ENCODE results near the gene DNTT.

The DNTT gene

DNA sequence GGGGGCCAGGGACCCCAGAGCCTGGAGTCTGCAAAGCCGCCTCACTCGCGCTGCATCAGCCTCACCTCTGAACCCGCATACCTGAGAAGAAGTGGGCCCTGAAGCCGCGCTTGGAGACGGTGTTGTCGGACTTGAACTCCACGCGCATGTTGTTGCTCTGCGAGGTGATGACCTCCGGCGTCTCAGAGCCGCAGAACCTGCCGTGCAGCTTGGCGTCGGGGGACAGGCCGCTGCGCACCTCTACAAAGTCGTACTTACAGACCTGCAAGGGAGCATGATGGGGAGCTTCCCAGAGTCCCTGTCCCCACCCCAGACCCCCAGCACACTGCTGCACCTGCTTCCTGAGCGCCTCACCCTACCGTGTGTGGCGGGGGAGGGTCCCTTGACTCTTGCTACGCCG is 80.3 kb downstream of the DNTT start:
- H3K79me2 ChIP-seq (ENCODE audit: insufficient read depth, low read length): no peaks in the 10 kb centered on the region
- H3K9me2 ChIP-seq (replicated peaks; ENCODE audit: low read depth, low read length): no peaks in the 10 kb centered on the region
- H3K9me3 ChIP-seq (ENCODE audit: insufficient read depth, low read depth, low read length): no peaks in the 10 kb centered on the region
- no peak overlapping the region for H3K4me2 ChIP-seq (ENCODE audit: low read depth, low read length, poor library complexity, severe bottlenecking)
- no peak overlapping the region for H3K9ac ChIP-seq (ENCODE audit: low read depth, low read length, poor library complexity, severe bottlenecking)
- H3K36me3 ChIP-seq (ENCODE audit: insufficient read depth, low read length): no peaks in the 10 kb centered on the region
- no peaks in the 10 kb centered on the region for H3K27me3 ChIP-seq (ENCODE audit: insufficient read depth, low read length, poor library complexity, severe bottlenecking)
- H3K4me1 ChIP-seq (ENCODE audit: insufficient read depth, low read length, poor library complexity, severe bottlenecking): no peaks in the 10 kb centered on the region
- H3F3A ChIP-seq (ENCODE audit: low read depth): no peaks in the 10 kb centered on the region
- H2AFZ ChIP-seq (ENCODE audit: low read length): no peak overlapping the region
- TF ChIP-seq, protein P1, sequence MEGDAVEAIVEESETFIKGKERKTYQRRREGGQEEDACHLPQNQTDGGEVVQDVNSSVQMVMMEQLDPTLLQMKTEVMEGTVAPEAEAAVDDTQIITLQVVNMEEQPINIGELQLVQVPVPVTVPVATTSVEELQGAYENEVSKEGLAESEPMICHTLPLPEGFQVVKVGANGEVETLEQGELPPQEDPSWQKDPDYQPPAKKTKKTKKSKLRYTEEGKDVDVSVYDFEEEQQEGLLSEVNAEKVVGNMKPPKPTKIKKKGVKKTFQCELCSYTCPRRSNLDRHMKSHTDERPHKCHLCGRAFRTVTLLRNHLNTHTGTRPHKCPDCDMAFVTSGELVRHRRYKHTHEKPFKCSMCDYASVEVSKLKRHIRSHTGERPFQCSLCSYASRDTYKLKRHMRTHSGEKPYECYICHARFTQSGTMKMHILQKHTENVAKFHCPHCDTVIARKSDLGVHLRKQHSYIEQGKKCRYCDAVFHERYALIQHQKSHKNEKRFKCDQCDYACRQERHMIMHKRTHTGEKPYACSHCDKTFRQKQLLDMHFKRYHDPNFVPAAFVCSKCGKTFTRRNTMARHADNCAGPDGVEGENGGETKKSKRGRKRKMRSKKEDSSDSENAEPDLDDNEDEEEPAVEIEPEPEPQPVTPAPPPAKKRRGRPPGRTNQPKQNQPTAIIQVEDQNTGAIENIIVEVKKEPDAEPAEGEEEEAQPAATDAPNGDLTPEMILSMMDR (conservative IDR thresholded peaks at IDR 0.05; ENCODE audit: low read length): no peak
- TF ChIP-seq EZH2phosphoT487 (IDR thresholded peaks at IDR 0.05; ENCODE audit: borderline replicate concordance): no peak
- no peak overlapping the region for H3K4me3 ChIP-seq (ENCODE audit: low read length, poor library complexity, severe bottlenecking)
- no peaks in the 10 kb centered on the region for H4K20me1 ChIP-seq (ENCODE audit: insufficient read depth, low read length, poor library complexity, severe bottlenecking)

DNA sequence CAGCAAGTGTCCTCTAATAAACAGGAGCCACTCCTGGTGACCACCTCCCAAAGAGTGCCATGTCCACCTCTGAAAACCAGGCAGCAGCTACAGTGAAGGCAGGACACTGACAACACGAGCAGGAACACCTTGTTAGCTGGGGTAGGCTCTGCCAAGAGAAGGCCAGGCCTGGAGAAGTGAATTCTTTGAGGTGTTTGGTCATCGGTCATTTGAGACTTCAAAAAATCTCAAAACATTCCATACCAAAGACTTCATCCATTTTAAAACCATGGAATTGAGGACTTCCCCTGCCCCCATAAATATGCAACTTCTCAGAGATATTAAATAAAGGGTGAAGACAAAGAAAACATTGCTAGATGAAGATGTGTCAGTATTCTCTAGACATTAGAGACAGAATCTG is 82.9 kb downstream of the DNTT start:
- H3K9me2 ChIP-seq (replicated peaks; ENCODE audit: low read depth, low read length): no peaks in the 10 kb centered on the region
- no peak overlapping the region for H3K4me2 ChIP-seq (ENCODE audit: low read depth, low read length, poor library complexity, severe bottlenecking)
- H3F3A ChIP-seq (ENCODE audit: low read depth): no peaks in the 10 kb centered on the region
- no peaks in the 10 kb centered on the region for H3K36me3 ChIP-seq (ENCODE audit: insufficient read depth, low read length)
- no peaks in the 10 kb centered on the region for H3K4me1 ChIP-seq (ENCODE audit: insufficient read depth, low read length, poor library complexity, severe bottlenecking)
- H3K4me3 ChIP-seq (ENCODE audit: low read length, poor library complexity, severe bottlenecking): no peak overlapping the region
- H2AFZ ChIP-seq (ENCODE audit: low read length): no peak overlapping the region
- no peaks in the 10 kb centered on the region for H3K27me3 ChIP-seq (ENCODE audit: insufficient read depth, low read length, poor library complexity, severe bottlenecking)
- no peaks in the 10 kb centered on the region for H3K9me3 ChIP-seq (ENCODE audit: insufficient read depth, low read depth, low read length)
- H4K20me1 ChIP-seq (ENCODE audit: insufficient read depth, low read length, poor library complexity, severe bottlenecking): no peaks in the 10 kb centered on the region
- H3K9ac ChIP-seq (ENCODE audit: low read depth, low read length, poor library complexity, severe bottlenecking): no peak overlapping the region
- no peaks in the 10 kb centered on the region for H3K79me2 ChIP-seq (ENCODE audit: insufficient read depth, low read length)
- TF ChIP-seq, protein P1 (conservative IDR thresholded peaks at IDR 0.05; ENCODE audit: low read length): no peak
- TF ChIP-seq EZH2phosphoT487 (IDR thresholded peaks at IDR 0.05; ENCODE audit: borderline replicate concordance): no peak

DNA sequence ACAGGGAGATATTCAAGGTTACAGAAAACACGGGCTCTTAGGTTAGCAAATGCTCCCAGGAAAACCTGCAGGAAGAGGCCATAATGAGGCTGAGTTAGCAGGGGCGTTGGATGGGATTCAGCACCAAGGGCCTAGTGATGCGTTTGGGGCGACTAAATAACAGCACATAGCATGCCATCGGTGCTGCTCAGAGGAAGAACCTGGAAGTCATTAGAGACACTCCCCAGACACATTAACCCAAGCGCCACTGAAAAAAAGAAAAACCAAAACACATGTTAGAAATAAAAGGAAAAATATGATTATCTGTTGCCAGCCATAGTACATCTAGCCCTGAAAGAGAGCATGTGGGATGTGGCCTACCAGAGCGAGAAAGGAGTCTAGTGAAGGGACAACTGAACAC is 83.4 kb downstream of the DNTT start:
- no peaks in the 10 kb centered on the region for H3F3A ChIP-seq (ENCODE audit: low read depth)

More for the DNA sequence above, 83.4 kb downstream of the DNTT start:
- no peaks in the 10 kb centered on the region for H3K36me3 ChIP-seq (ENCODE audit: insufficient read depth, low read length)
- no peak overlapping the region for H2AFZ ChIP-seq (ENCODE audit: low read length)
- TF ChIP-seq, protein P1 (conservative IDR thresholded peaks at IDR 0.05; ENCODE audit: low read length): no peak
- no peak for TF ChIP-seq EZH2phosphoT487 (IDR thresholded peaks at IDR 0.05; ENCODE audit: borderline replicate concordance)
- H4K20me1 ChIP-seq (ENCODE audit: insufficient read depth, low read length, poor library complexity, severe bottlenecking): no peaks in the 10 kb centered on the region
- no peak overlapping the region for H3K9ac ChIP-seq (ENCODE audit: low read depth, low read length, poor library complexity, severe bottlenecking)
- H3K27me3 ChIP-seq (ENCODE audit: insufficient read depth, low read length, poor library complexity, severe bottlenecking): no peaks in the 10 kb centered on the region
- no peaks in the 10 kb centered on the region for H3K9me3 ChIP-seq (ENCODE audit: insufficient read depth, low read depth, low read length)
- H3K4me1 ChIP-seq (ENCODE audit: insufficient read depth, low read length, poor library complexity, severe bottlenecking): no peaks in the 10 kb centered on the region
- H3K4me2 ChIP-seq (ENCODE audit: low read depth, low read length, poor library complexity, severe bottlenecking): no peak overlapping the region
- no peaks in the 10 kb centered on the region for H3K9me2 ChIP-seq (replicated peaks; ENCODE audit: low read depth, low read length)
- no peaks in the 10 kb centered on the region for H3K79me2 ChIP-seq (ENCODE audit: insufficient read depth, low read length)
- H3K4me3 ChIP-seq (ENCODE audit: low read length, poor library complexity, severe bottlenecking): no peak overlapping the region
